CD14-positive monocyte (primary cell): ENCODE results near the gene FRY. TPM values are rescaled to one million over a fixed set of nuclear protein-coding genes. Genes with fewer than 3 reads are reported as not detected.

Experiments
- DNase-seq, 3 donors: peaks; one replicate each; pipeline ENCODE4 v3.0.0-alpha.2; 2011 to 2022
- H2AFZ ChIP-seq: 2 replicates; pipeline ENCODE4 v1.6.0; 2012; ENCODE audit warnings: mild to moderate bottlenecking, low read depth, low read length, inconsistent platforms; ENCODE audit not compliant: insufficient read depth, poor library complexity, severe bottlenecking
- H3K27ac ChIP-seq, 2 donors: 1 replicate in 1 of 2; 2 replicates in 1 of 2; pipeline ENCODE4 v1.5.1; 2012 to 2013; ENCODE audit warnings: low read length in 2 of 2, control low read depth in 1 of 2, inconsistent platforms in 1 of 2, low read depth in 1 of 2, mild to moderate bottlenecking in 1 of 2
- H3K27me3 ChIP-seq, 2 donors: one replicate each; pipeline versions ENCODE4 v1.6.0 to v1.6.1; 2011 to 2013; ENCODE audit warnings: low read length in 2 of 2; ENCODE audit not compliant: control insufficient read depth in 2 of 2, insufficient read depth in 2 of 2
- H3K36me3 ChIP-seq, 2 donors: replicated peaks in 1 of 2; 1 replicate in 1 of 2; 2 replicates in 1 of 2; pipeline versions ENCODE4 v1.5.1 to v1.6.1; 2012 to 2013; ENCODE audit warnings: low read length in 2 of 2, control low read depth in 1 of 2, inconsistent platforms in 1 of 2, mild to moderate bottlenecking in 1 of 2; ENCODE audit not compliant: insufficient read depth in 2 of 2, control insufficient read depth in 1 of 2
- H3K4me1 ChIP-seq, 2 donors: 1 replicate in 1 of 2; 2 replicates in 1 of 2; pipeline versions ENCODE4 v1.5.1 to v1.6.1; 2012 to 2013; ENCODE audit warnings: low read length in 2 of 2, control low read depth in 1 of 2, inconsistent platforms in 1 of 2, mild to moderate bottlenecking in 1 of 2, moderate library complexity in 1 of 2; ENCODE audit not compliant: insufficient read depth in 2 of 2, control insufficient read depth in 1 of 2
- H3K4me2 ChIP-seq: replicated peaks from 2 replicates; pipeline ENCODE3; 2012; ENCODE audit warnings: low read length, moderate library complexity, mild to moderate bottlenecking; ENCODE audit not compliant: poor library complexity, severe bottlenecking; ENCODE audit errors: extremely low read depth
- H3K4me3 ChIP-seq, 3 experiments: fragments of 200-600 bp in 1 of 3; sonication (generic) in 1 of 3; replicated peaks in 1 of 3; 1 replicate in 2 of 3; 2 replicates in 1 of 3; pipeline ENCODE4 v1.5.1; 2011 to 2013; ENCODE audit warnings: low read length in 3 of 3, mild to moderate bottlenecking in 3 of 3, control low read depth in 2 of 3, low read depth in 2 of 3, inconsistent platforms in 1 of 3, moderate library complexity in 1 of 3
- H3K79me2 ChIP-seq: 2 replicates; pipeline ENCODE4 v1.6.0; 2012; ENCODE audit warnings: mild to moderate bottlenecking, control low read depth, inconsistent platforms, low read length, moderate library complexity; ENCODE audit not compliant: insufficient read depth
- H3K9ac ChIP-seq: 2 replicates; pipeline ENCODE4 v1.6.0; 2017; ENCODE audit warnings: low read length, mild to moderate bottlenecking; ENCODE audit not compliant: insufficient read depth, poor library complexity, severe bottlenecking
- H3K9me3 ChIP-seq, 2 donors: replicated peaks in 1 of 2; 1 replicate in 1 of 2; 2 replicates in 1 of 2; pipeline versions ENCODE4 v1.5.1 to v1.6.1; 2012 to 2013; ENCODE audit warnings: low read length in 2 of 2, control low read depth in 1 of 2; ENCODE audit not compliant: control insufficient read depth in 1 of 2, insufficient read depth in 1 of 2
- H4K20me1 ChIP-seq: 2 replicates; pipeline ENCODE4 v1.6.0; 2012; ENCODE audit warnings: mild to moderate bottlenecking, low read length, control low read depth, moderate library complexity; ENCODE audit not compliant: insufficient read depth
- H3K27ac Mint-ChIP-seq, 7 donors: one replicate each; pipeline ENCODE4 v1.8.0; 2020; ENCODE audit warnings: mild to moderate bottlenecking in 7 of 7, mixed read lengths in 7 of 7, moderate library complexity in 6 of 7, inconsistent platforms in 2 of 7
- H3K27me3 Mint-ChIP-seq, 3 donors: one replicate each; pipeline ENCODE4 v1.8.0; 2021 to 2022; ENCODE audit warnings: low read depth in 3 of 3, mild to moderate bottlenecking in 3 of 3, mixed read lengths in 3 of 3, moderate library complexity in 3 of 3, inconsistent platforms in 1 of 3
- H3K36me3 Mint-ChIP-seq, 2 donors: one replicate each; pipeline ENCODE4 v1.8.0; 2020; ENCODE audit warnings: mixed read lengths in 2 of 2, inconsistent platforms in 1 of 2, mild to moderate bottlenecking in 1 of 2
- H3K4me1 Mint-ChIP-seq: one replicate; pipeline ENCODE4 v1.8.0; 2020; ENCODE audit warnings: mild to moderate bottlenecking, mixed read lengths
- H3K4me3 Mint-ChIP-seq, 2 donors: one replicate each; pipeline ENCODE4 v1.8.0; 2020; ENCODE audit warnings: mild to moderate bottlenecking in 2 of 2, mixed read lengths in 2 of 2, moderate library complexity in 1 of 2
- H3K9me3 Mint-ChIP-seq, 7 donors: one replicate each; pipeline ENCODE4 v1.8.0; 2020 to 2022; ENCODE audit warnings: mixed read lengths in 7 of 7, mild to moderate bottlenecking in 6 of 7, moderate library complexity in 6 of 7, inconsistent platforms in 2 of 7
- WGBS: methylation state at CpG from one replicate; pipeline ENCODE4 v1.1.5; 2013; ENCODE audit warnings: missing lambda C conversion rate; ENCODE audit not compliant: insufficient coverage; 5-methylcytosine and 5-hydroxymethylcytosine counted together
- intact Hi-C, 2 donors: fragments of 100-400 bp; cut with micrococcal nuclease; formaldehyde crosslinking; loops; one replicate each; pipeline versions ENCODE4 v1.15.0 to v1.15.1; 2023
- polyA plus RNA-seq, 3 donors: library from polyadenylated mRNA; depleted of rRNA in 1 of 3; unstranded in 2 of 3; stranded (reverse) in 1 of 3; fragments of 300-500 nt in 2 of 3; fragments of >200 nt in 1 of 3; fragmentation: Illumina TruSeq in 2 of 3; gene quantifications; 1 replicate in 2 of 3; 2 replicates in 1 of 3; pipeline ENCODE4 v1.2.3, GENCODE V29; 2012 to 2021
- TF ChIP-seq, protein P1 (sequence below): fragments of 200-600 bp; IDR thresholded peaks from one replicate; pipeline ENCODE4 v1.8.0; 2022; ENCODE audit warnings: antibody characterized with exemption, mild to moderate bottlenecking

The FRY gene
- polyA plus RNA-seq, 3 donors = 3.9 to 31.8 (median 5.0) TPM

DNA sequence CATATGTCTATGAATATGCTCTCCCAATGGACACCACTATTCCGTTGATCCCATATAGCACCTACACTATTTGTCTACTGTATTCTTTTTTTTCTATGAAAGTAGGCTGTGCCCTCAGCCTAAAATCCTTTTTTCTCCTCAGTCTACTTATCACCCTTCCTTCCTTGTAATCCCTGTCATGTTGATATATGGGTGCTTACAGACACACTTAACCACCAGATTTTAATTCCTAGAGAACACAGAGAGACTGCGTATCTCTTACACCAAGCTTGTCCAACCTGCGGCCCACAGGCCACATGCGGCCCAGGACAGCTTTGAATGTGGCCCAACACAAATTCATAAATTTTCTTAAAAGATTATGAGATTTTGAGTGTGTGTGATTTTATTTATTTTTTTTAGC lies 182.5 kb downstream of the FRY start:
- no peaks in the 10 kb centered on the region for H3K4me1 Mint-ChIP-seq

DNA sequence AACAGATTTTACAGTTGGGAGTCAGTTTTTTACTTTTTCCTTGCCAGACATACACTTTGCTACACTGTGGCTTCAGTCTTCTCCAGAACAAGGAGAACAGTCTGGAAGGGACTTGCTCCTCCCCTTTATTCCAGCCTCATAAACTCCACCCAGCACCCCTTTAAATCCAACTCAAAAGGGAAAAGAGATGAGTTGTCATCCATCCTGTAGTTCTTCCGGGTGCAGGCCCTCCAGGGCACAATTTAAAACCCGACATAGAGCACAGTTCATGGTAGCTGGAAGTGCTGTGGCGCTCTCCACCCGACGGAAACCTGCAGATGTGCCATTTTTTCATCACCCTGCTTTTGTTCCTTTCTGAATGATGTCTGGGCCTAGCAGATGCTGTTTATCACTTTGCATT lies 184.7 kb downstream of the FRY start:
- Histone ChIP-seq H3K4me3 (no peak overlapping the region), H2AFZ (no peak overlapping the region), H3K79me2 (no peaks in the 10 kb centered on the region), H3K9ac (no peak overlapping the region), H3K4me2 (no peak overlapping the region), H3K27me3 (no peaks in the 10 kb centered on the region), H3K4me1 (no peaks in the 10 kb centered on the region), H3K9me3 (no peaks in the 10 kb centered on the region), H4K20me1 (no peaks in the 10 kb centered on the region), H3K36me3 (peaks cover 88 to 99% of the 10 kb centered on the region in 2 donors), H3K27ac (peak overlapping the region in 1 of 2 donors; percentile 28)
- DNase-seq = no peak
- H3K27ac Mint-ChIP-seq = peak overlapping the region in 2 of 7 donors; percentile 19 to 48
- H3K9me3 Mint-ChIP-seq = no peaks in the 10 kb centered on the region
- peaks cover 80 to 92% of the 10 kb centered on the region in 2 donors for H3K36me3 Mint-ChIP-seq
- H3K4me3 Mint-ChIP-seq = no peak overlapping the region
- H3K27me3 Mint-ChIP-seq = no peaks in the 10 kb centered on the region
- WGBS = 100% methylated on average over 1 of the region's 5 CpGs
- no peaks in the 10 kb centered on the region for H3K4me1 Mint-ChIP-seq
- intact Hi-C loops = no loop called here
- TF ChIP-seq, protein P1, sequence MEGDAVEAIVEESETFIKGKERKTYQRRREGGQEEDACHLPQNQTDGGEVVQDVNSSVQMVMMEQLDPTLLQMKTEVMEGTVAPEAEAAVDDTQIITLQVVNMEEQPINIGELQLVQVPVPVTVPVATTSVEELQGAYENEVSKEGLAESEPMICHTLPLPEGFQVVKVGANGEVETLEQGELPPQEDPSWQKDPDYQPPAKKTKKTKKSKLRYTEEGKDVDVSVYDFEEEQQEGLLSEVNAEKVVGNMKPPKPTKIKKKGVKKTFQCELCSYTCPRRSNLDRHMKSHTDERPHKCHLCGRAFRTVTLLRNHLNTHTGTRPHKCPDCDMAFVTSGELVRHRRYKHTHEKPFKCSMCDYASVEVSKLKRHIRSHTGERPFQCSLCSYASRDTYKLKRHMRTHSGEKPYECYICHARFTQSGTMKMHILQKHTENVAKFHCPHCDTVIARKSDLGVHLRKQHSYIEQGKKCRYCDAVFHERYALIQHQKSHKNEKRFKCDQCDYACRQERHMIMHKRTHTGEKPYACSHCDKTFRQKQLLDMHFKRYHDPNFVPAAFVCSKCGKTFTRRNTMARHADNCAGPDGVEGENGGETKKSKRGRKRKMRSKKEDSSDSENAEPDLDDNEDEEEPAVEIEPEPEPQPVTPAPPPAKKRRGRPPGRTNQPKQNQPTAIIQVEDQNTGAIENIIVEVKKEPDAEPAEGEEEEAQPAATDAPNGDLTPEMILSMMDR = no peak

More for the DNA sequence above, 182.5 kb downstream of the FRY start:
- no peaks in the 10 kb centered on the region for H3K27me3 ChIP-seq
- Mint-ChIP-seq H3K27ac (no peak overlapping the region), H3K36me3 (peaks cover 81 to 92% of the 10 kb centered on the region in 2 donors), H3K9me3 (no peaks in the 10 kb centered on the region), H3K27me3 (no peaks in the 10 kb centered on the region), H3K4me3 (no peak overlapping the region)
- no peak overlapping the region for H3K4me2 ChIP-seq
- no peak overlapping the region for H3K27ac ChIP-seq
- intact Hi-C loops = no loop called here
- TF ChIP-seq, protein P1 = no peak
- H3K36me3 ChIP-seq = peaks cover 93 to 99% of the 10 kb centered on the region in 2 donors
- no peaks in the 10 kb centered on the region for H3K9me3 ChIP-seq
- WGBS = no CpG with 5 or more reads among the region's 4 CpGs
- no peaks in the 10 kb centered on the region for H4K20me1 ChIP-seq
- no peaks in the 10 kb centered on the region for H3K4me1 ChIP-seq
- DNase-seq = no peak
- H3K79me2 ChIP-seq = no peaks in the 10 kb centered on the region
- no peak overlapping the region for H2AFZ ChIP-seq
- H3K9ac ChIP-seq = no peak overlapping the region
- H3K4me3 ChIP-seq = no peak overlapping the region
